Posterior vena cava (tissue), 2 donors: ENCODE measurements around the gene APOC1. TPM values are rescaled to one million over a fixed set of nuclear protein-coding genes. Genes with fewer than 3 reads are reported as not detected.
A peak's percentile ranks its signal among the peaks of the same experiment; 100 is the strongest.

Experiments used
- DNase-seq: peaks from one replicate; pipeline ENCODE4 v3.0.0-alpha.2; 2020; ENCODE audit warnings: low spot score
- intact Hi-C, 2 donors: fragments of 100-400 bp; cut with DNase I; formaldehyde crosslinking; loops; one replicate each; pipeline versions ENCODE4 v1.14.1 to v1.14.2; 2022 to 2023
- total RNA-seq, 2 donors: library from RNA; stranded (reverse); fragmentation: NEBNext Ultra II Directional; extraction: Animal tissue kit (Norgen Biotek cat#: 25700); gene quantifications; one replicate each; pipeline ENCODE4 v1.2.1, GENCODE V29; 2021
- donor health status: DM: yes; HTN: yes; CAD: no.
- donor health status: DM: yes; HTN: yes; CAD: no.

Gene APOC1
- total RNA-seq, 2 donors from 2014 or later, result 3.0 to 4.3 TPM

DNA sequence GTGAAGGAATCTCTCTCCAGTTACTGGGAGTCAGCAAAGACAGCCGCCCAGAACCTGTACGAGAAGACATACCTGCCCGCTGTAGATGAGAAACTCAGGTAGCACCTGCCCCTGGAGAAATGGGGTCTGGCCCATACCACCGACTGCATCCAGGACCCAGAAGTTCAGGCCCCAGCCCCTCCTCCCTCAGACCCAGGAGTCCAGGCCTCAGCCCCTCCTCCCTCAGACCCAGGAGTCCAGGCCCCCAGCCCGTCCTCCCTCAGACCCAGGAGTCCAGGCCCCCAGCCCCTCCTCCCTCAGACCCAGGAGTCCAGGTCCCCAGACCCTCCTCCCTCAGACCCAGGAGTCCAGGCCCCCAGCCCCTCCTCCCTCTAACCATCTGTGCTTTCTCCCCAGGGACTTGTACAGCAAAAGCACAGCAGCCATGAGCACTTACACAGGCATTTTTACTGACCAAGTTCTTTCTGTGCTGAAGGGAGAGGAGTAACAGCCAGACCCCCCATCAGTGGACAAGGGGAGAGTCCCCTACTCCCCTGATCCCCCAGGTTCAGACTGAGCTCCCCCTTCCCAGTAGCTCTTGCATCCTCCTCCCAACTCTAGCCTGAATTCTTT is 34.5 kb downstream of the APOC1 start:
- DNase-seq, result no peak
- intact Hi-C loops, result no loop called here

DNA sequence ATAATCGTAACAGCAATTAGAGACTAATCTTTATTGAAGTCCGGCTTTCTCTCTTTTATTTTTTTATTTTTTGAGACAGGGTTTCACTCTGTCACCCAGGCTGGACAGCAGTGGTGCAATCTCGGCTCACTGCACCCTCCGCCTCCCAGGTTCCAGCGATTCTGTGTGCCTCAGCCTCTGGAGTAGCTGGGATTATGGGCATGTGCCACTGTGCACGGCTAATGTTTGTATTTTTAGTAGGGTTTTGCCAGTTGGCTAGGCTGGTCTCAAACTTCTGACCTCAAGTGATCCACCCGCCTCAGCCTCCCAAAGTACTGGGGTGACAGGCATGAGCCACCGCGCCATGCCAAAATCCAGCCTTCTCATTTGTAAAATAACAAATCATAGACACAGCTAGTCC is 35.1 kb downstream of the APOC1 start:
- intact Hi-C loops, result no loop called here
- DNase-seq, result no peak

DNA sequence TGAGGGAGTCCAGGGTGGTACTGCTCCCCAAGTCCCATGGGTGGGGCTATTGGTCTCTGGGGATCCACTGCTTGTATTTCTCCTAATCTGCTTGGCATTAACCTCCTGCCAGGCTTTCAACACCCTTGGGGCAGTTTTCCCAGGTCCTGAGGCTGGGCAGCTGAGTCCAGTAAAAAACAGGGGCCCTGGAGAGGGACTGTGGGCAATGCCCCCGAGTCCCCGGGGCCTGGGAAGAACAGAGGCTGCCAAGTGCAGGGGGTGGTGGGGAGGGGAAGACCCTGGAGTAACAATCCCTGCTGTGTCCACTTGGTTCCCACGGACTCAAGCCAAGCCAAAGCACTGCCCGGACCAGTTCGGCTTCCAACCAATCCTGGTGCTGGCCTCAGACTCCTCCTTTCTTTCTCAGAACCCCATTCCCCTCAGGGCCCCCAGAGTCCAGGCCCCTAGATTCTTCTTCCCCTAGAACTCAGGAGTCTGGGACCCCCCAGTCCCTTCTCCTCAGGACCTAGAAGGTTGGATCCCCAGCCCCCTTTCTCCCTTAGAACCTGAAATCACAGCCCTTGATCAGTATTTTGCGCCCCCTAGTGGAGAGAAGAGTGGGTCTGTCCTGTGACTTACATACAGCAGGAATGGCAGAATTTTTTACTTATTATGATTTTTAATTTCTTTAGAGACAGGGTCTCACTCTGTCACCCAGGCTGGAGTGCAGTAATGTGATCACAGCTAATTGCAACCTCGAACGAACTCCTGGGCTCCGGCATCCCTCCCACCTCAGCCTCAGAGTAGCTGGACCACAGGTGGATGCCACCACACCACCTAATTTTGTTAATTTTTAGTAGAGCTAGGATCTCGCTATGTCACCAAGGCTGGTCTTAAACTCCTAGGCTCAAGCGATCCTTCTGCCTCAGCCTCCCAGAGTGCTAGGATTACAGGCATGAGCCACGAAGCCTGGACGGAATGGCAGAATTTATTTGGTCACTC is 37.1 kb downstream of the APOC1 start:
- DNase-seq, result no peak
- intact Hi-C loops, result loop anchor here in 1 of 2 donors (2.0 kb wide), 1 partner anchor 47 kb away; the partner anchor contains the start of gene APOE

DNA sequence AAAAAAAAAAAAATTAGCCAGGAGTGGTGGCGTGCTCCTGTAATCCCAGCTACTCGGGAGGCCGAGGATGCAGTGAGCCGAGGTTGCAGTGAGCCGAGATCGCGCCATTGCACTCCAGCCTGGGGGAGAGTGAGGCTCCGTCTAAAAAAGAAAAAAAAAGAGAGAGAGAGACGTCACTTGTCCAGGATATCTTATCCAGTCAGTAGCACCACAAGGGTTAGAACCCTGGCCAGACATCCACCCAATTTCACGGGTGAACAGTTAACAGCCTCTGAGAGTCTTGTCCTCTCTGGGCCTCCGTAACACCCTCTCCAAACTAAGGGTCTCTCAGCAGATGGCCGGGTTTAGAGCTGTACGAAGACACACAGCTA is 39.9 kb downstream of the APOC1 start:
- intact Hi-C loops, result no loop called here
- no peak for DNase-seq

DNA sequence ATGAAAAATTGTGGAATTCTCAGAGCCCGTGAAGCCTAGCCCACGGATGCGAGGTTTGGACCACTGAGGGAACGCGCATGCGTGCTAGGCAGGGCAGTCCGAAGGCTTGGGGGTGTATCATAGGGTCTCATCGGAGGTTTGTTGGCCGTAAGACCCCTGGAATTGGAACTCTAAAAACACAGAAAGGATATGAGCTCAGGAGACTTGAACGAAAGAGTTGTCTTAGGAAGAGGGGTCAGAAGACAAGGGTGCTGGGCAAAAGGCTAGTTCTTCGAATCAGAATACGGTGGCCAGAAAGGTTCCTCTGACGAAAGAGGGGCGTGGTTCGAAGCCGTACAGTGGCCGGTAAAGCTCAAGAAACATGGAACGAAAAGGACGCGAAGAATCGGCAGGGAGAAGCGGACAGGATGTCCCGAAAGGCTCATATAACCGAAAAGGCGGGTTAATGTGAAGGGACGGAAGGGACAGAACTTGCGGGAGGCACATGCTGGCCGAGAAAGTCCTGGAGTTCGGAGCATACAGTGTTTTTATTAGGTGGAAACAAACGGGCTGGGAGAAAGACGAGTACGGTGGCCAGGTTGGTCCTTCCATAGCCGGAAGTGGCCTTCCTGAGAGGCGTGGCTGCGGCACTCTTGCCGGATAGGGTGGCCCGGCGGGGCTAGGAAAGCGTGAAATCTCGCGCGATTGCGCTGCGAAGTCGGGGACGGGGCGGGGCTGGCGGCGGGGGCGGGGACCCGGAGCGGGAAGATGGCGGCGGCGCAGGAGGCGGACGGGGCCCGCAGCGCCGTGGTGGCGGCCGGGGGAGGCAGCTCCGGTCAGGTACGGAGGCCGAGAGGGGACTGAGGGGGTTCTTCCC is 40.5 kb downstream of the APOC1 start, which contains the start of gene CLPTM1:
CLPTM1 (plus strand) TSS at position 732 of the 856 bp plus-strand sequence; CDS start at position 748, 16 bp downstream.
- intact Hi-C loops, result no loop called here

DNA sequence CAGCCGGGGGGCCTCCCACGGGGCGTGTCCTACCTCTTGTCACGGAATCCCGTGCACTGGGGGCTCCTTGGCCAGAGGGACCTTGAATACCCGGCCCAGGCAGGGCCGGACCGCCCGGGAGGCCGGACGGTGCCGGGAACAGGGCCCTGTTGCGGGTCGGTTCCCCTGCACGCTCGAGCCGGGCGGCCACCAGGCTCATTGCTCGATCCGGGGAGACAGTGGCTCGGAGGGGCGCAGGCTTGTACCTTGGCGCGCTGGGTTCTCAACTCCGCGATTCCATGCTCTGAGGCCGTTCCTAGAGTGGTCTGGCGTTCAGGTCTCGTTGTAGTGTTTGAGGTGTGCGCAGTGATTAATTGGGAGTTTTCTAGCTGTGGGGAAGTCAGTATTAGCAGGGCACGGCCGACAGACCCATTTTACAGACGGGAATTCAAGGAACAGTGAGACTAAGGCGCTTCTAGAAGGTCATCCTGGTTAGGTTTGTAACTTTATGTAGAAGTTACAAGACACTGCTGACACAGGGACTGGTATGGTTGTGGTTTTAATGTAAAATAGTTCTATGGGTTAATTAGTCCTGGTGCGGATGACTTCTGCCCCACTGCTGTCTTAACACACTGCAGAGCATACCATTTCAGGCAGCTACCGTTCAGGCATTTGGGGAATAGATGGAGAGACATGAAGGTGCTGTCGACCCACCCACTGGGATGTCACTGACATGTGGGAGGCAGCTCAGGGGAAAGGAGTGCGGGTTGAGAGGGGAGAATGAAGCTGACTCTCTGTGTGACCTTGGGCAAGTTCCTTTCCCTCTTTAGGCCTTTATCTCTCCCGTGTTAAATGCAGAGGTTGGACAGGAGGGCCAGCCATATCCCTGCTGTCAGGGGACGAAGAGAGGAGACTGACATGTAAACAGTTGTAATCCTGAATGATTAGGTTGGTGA is 41.4 kb downstream of the APOC1 start:
- no peak for DNase-seq
- intact Hi-C loops, result loop anchor here in 1 of 2 donors (1.0 kb wide), 1 partner anchor 26 kb away; no protein-coding TSS in a partner anchor

More for the DNA sequence above, 40.5 kb downstream of the APOC1 start, which contains the start of gene CLPTM1:
- peak; percentile 99 for DNase-seq

DNA sequence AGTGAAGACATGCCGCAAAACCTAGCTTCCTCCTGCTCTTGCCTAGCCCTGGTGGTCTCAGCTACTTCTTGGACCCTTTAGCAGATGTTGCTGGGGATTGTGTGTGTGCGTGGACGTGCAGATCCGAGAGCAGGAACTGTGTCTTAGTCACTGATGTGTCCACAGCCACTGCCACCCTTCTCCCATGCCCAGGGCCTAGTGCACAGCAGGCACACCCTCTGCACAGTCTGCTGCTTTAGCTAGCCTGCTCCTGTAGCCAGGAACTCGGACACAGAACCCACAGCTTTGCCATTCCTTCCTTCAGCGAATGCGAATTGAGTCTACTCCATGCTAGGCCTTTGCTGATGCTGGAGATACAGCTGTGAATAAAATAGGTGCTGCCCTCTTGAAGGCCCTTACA is 43.1 kb downstream of the APOC1 start:
- no peak for DNase-seq
- intact Hi-C loops, result no loop called here

DNA sequence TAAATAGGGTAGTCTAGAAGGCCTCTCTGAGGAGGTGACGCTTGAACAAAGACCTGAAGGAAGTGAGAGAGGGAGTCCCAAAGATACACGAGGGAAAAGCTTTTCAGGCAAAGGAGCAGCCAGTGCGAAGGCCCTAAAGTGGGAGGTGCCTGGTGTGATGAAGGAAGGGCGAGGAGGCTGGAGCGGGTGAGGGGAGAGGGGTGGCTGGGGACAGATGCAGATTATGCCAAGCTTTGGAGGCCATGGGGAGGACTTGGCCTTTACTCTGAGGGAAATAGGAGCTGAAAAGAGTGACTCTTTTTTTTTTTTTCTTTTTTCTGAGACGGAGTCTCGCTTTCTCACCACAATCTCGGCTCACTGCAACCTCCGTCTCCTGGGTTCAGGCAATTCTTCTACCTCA is 43.7 kb downstream of the APOC1 start:
- no peak for DNase-seq
- intact Hi-C loops, result no loop called here

DNA sequence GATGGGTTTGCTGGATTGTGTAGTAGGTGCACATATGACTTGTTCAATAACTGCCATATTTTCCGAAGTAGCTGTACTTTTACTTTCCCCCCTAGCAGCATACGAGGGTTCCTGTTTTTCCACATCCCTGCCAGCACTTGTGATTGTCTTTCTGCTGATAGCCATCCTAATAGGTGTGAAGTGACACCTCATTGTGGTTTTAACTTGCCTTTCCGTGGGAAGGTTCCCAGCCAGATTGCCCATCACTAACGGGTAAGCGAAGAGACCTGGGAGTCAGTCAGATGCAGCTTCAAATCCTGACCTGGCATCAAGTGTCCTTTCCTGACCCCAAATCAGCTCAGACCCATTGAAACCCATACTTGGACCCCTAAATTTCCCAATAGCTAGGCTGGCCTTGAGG is 45.3 kb downstream of the APOC1 start:
- intact Hi-C loops, result no loop called here
- DNase-seq, result no peak

DNA sequence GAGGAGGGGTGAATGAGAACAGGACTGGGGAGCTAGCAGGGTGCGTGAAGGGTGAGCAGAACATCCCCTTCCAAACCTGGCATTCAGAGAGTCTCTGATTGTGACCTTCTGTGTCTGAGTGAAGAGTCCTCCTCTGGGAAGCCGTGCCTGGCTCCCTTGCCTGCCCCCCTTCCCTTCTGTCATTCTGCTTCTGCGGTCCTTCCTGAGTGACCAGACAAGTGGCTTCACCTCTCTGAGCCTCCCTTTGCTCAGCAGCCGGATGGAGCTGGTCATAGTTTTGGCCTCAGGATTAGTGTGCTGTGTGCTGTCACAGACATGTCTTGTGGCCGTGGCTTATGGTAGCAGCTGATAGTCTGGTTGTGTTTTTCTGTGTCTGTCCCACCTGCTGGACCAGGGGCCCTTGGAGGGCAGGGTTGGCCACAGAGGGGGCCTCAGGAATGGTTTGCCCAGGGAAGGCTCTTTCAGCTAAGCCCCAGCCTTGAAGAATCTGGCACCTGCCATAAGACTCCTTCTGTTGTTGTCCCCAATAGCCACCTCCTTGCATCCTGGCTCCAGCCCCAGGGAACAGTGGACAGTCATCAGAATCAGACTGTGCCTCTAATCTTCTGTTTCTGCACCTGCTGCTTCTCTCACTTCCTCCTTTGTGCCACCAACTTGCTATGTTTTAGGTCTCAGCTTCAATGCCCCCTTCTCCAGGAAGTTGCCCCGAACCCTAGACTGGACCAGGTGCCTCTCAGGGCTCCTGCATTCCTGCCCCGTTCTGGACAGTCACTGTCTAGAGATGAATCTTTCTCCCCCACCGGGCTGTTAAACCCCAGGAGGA is 46.7 kb downstream of the APOC1 start:
- intact Hi-C loops, result no loop called here
- DNase-seq, result no peak

DNA sequence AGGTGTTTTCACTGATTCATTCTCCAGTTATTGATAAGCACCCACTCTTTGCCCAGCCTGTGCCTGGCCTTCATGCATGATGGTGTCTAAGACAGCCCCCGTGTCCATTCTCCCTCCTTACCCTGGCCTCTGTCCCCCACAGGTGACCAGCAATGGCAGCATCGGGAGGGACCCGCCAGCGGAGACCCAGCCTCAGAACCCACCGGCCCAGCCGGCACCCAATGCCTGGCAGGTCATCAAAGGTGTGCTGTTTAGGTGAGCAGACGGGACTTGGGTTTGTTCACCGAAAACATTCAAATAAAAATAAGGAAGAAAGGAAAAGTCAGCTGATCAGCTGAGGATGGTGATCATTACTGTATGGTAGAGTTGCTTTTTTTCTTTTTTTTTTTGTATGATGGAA is 47.4 kb downstream of the APOC1 start:
- DNase-seq, result no peak

DNA sequence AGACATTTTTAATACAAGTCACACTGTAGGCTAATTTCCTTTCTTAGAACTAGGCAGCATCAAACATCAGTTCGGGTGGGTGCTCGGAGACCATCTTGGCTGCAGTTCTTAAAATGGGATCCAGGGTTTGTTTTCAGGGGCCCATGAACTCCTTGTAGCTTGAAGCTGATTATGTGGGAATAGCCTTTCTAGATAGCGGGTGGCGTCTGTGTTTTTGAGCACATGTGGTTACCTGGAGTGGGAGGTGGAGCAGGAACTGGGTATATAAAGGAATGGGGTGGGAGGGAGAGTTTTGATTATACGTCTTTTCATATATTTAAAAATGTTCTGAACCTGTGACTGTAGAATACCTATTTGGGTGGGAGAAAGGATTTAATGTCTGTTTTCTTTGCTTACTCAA is 53.7 kb downstream of the APOC1 start:
- intact Hi-C loops, result loop anchor here in 1 of 2 donors (5.0 kb wide), 1 partner anchor 899 kb away; no protein-coding TSS in a partner anchor

More for the DNA sequence above, 47.4 kb downstream of the APOC1 start:
- intact Hi-C loops, result no loop called here

DNA sequence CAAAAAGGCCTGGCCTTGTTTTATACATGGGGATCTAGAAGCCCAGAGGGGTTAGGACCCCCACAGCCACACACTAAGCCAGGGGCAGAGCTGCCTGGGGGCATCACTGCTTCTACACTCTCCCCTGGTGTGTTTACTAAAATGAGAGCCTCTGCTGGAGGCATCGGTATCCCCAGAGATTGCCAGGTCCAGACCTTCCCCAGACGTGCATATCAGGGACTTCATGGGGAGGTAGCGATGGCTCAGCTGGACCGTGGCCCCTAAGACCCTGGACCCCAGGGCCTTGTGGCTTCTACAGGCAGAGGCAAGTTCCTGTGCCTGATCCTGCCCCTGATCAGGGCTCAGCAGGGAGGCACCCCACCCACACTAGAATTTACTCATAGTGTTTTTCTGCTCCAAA is 54.3 kb downstream of the APOC1 start:
- no peak for DNase-seq
- intact Hi-C loops, result loop anchor here in 1 of 2 donors (5.0 kb wide), 1 partner anchor 899 kb away; no protein-coding TSS in a partner anchor

More for the DNA sequence above, 53.7 kb downstream of the APOC1 start:
- no peak for DNase-seq
